HG03060 (cell line): ENCODE results near the gene RGS17.
"Not testable (repeated sequence)": the region's sequence is repeated elsewhere in the genome, so short reads cannot be mapped to it uniquely, and the experiment has no call there.

ENCODE experiments used
- ATAC-seq: cut with Tn5 transposase; IDR thresholded peaks from one replicate; pipeline ENCODE4 v1.9.1; 2021; ENCODE audit warnings: low read depth, moderate number of reproducible peaks; ENCODE audit not compliant: unreplicated experiment

RGS17 gene, protein sequence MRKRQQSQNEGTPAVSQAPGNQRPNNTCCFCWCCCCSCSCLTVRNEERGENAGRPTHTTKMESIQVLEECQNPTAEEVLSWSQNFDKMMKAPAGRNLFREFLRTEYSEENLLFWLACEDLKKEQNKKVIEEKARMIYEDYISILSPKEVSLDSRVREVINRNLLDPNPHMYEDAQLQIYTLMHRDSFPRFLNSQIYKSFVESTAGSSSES

DNA sequence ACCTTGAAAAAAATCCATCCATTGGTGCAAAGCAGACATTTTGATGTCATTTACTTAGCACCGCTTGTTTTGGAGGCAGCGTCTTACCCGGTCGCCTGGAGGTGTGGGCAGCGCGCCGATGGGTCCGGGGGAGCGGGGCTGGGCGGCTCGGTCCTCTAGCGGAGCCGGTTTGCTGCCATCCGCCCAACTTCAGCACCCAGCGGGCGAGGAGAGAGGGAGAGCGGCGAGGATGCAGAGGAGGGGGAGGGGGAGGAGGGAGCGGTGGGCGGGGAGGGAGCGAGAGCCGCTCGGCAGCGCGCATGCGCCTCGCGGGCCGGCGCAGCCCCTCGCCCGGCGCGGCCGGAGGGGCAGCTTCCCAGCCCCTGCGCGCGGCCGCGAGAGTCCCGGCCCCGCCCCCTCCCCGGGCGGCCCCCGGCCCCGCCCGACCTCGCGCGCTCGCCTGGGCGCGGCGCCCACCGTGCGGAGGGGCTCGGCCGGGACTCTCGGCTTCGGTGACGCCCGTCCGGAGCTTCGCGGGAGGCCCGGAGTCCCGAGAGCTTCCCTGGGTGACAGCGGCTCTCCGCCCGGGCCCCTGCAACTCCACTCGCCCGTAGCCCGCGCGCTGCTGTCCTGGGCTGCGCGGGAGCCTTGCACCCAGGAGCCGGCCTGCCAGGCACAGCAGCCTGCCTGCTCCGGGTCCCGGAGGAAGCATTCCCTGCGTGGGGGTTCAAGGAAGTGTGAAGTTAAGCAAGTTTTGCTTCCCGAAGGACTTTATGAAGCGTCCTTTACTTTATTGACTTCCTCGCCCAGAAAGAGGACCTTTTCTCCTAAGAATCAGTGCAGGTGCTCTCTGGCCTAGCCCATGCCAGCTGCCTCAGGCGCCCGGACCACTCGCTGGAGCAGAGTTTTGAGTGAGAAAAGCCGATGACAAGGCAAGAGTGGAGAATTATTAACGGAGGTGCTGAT is at the start of gene RGS17:
RGS17 (minus strand) TSS at position 246 of the 945 bp plus-strand sequence. CDS start 87,264 bp downstream, outside the sequence.
- no peak for ATAC-seq

DNA sequence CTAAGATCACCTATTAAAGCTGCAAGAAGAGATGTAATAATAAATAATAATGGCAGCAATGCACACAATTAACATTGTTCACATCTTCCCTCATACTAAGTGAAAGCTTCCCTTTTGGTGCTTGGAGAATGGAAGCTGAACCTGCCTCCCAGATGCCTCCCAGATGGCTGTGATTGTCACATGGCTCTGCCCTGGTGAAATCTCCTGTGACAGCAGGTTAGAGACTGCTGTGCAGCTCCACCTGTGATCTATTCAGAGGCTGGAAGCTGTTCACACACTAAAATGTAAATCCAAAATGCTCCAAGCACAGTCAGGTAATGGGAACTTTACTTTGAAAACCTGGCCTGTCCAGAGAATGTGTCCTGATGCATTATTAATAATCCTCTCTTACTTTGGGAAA is 41.7 kb upstream of the RGS17 start:
- ATAC-seq: no peak

GRCh38 chr6:153170511-153170910 is 39.4 kb upstream of the RGS17 start:
- no peak for ATAC-seq

- no peak for ATAC-seq
Observed at GRCh38 chr6:153167907-153168306, 36.8 kb upstream of the RGS17 start.

GRCh38 chr6:153167061-153167891 is 36.2 kb upstream of the RGS17 start:
- no peak for ATAC-seq

GRCh38 chr6:153162646-153163045 is 31.6 kb upstream of the RGS17 start:
- ATAC-seq: no peak

GRCh38 chr6:153162172-153162571 is 31.1 kb upstream of the RGS17 start:
- ATAC-seq: no peak

GRCh38 chr6:153160221-153160620 is 29.1 kb upstream of the RGS17 start:
- ATAC-seq: no peak

- no peak for ATAC-seq
Observed at GRCh38 chr6:153150752-153151440, 19.8 kb upstream of the RGS17 start.

- no peak for ATAC-seq
Observed at GRCh38 chr6:153150371-153150751, 19.3 kb upstream of the RGS17 start.

GRCh38 chr6:153149891-153150290 is 18.8 kb upstream of the RGS17 start:
- no peak for ATAC-seq

GRCh38 chr6:153146413-153146812 is 15.3 kb upstream of the RGS17 start:
- ATAC-seq: no peak

GRCh38 chr6:153145591-153145990 is 14.5 kb upstream of the RGS17 start:
- no peak for ATAC-seq

DNA sequence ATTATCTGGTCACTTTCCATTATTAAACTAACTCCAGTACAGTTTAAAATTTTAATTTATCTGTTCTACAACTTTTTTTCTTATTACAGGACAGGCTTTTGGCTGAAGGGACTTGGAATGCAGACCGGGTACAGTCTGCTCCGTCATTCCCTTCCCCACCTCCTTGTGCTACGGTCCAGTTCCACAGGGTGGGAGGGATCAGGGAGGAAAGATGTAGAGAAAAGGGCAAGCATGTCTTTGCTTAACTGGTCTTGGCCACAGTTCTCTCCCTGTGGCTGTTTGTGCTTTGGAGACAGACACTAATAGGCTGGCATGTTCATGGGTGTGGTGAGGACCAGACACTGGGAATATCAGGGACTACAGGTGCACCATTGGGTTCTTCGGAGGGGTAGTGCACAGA is 12.1 kb upstream of the RGS17 start:
- ATAC-seq: no peak

DNA sequence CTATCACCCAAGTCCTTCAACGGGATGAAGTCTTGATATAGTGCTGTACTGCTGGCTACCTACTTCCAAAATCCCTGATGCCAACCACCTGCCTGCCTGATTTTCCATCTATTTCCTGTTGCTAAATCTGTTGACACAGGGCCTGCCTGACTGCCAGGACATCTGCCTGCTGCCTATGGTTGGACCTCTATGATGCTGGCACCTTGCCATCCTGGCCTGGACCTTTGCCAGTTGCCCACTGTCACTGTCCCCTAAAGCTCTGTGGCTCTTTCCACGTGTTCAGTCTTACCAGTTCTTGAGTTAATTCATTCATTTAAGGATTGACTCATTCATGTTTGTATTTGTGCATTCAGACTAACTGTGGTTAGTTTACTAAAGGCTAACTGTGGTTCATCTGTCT is 9.2 kb upstream of the RGS17 start:
- ATAC-seq: no peak

GRCh38 chr6:153138930-153139329 is 7.8 kb upstream of the RGS17 start:
- ATAC-seq: no peak

DNA sequence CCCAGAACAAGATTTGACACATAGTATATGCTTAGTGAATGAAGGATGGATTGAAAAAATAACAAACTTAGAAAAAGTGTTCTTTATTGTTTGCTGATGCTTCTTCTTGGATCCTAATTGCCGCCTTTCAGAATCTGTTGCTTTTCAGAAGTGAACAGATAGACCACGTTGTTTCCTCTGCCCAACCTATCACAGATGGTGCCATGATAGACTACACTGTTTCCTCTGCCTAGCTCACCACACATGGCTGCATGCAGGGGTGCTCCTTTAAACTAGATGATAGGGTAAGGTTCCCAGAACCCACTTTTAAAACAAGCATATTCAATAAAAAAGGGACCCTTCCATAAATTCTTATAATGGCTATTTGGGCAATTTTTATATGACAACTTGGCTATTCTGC is 4.6 kb upstream of the RGS17 start:
- ATAC-seq: no peak

GRCh38 chr6:153133667-153134066 is 2.6 kb upstream of the RGS17 start:
- ATAC-seq: not testable (repeated sequence)

DNA sequence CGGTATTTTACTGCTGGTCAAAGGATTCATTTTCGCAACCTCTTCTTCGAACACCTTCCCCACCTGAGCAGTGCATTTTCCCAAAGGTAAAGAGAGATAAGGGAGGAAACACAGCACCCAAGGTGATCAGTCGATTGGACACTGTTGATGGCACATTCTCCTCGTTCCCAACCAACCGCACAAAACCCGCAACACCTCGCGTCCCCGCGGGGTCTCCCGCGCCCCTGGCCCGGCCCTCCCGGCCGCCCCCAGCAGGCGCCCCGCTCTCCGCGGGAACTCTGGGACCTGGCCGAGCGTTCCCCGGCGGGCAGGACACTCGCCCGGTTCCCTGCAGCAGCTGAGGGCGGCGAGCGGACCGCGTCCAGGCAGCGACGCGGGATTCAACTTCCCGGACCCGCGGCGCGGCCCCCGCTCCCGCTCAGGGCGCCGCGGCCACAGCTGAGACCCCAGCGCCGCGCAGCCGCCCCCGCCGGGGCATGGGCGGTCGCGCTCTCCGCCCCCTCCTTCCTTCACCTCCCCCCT is 506 bp downstream of the RGS17 start:
- no peak for ATAC-seq

GRCh38 chr6:153129873-153130514 is 1.1 kb downstream of the RGS17 start:
- no peak for ATAC-seq
